GM12878 (cell line): ENCODE data around the gene C3orf22. TPM values are rescaled to one million over a fixed set of nuclear protein-coding genes. Genes with fewer than 3 reads are reported as not detected.

Source experiments
- ATAC-seq: fragments of 200-7000 bp; cut with Tn5 transposase; 3 replicates; pipeline ENCODE4 v1.9.1; 2020; ENCODE audit warnings: mild to moderate bottlenecking, moderate library complexity
- BruUV-seq: library from RNA; stranded (reverse); fragments of 400-500 nt; replicated peaks from 2 replicates; lab custom pipeline; 2021; lab: Mats Ljungman, UMichigan
- CTCF ChIA-PET: fragments of 300-600 bp; sonication (Branson Sonifier 250); formaldehyde crosslinking; extraction: SDS; loops from one replicate; lab custom pipeline; 2021; ENCODE audit warnings: inconsistent platforms; lab: Yijun Ruan, JAX
- POLR2A ChIA-PET: fragments of 350-600 bp; formaldehyde crosslinking; extraction: SDS; loops from one replicate; lab custom pipeline; 2021; ENCODE audit warnings: inconsistent platforms; lab: Charles Lee
- RAD21 ChIA-PET: fragments of 300-600 bp; sonication (Branson Sonifier 250); formaldehyde crosslinking; loops from one replicate; lab custom pipeline; 2023; ENCODE audit warnings: antibody characterized with exemption; ENCODE audit not compliant: unreplicated experiment; lab: Charles Lee
- SMC1A ChIA-PET: fragments of 300-600 bp; sonication (Branson Sonifier 250); formaldehyde crosslinking; loops from one replicate; lab custom pipeline; 2023; ENCODE audit not compliant: unreplicated experiment, uncharacterized antibody; lab: Charles Lee
- DNase-seq: peaks from one replicate; pipeline ENCODE4 v3.0.0-alpha.2; 2011; ENCODE audit warnings: low read depth, low spot score
- FAIRE-seq: peaks from 3 replicates; lab custom pipeline; 2011; peaks lifted over from hg19 to GRCh38; lab: Jason Lieb, UNC
- H2AFZ ChIP-seq: 2 replicates; pipeline ENCODE4 v1.6.0; 2011; ENCODE audit warnings: low read depth, low read length, control low read depth; ENCODE audit not compliant: control insufficient read depth
- H3K27ac ChIP-seq: 2 replicates; pipeline ENCODE4 v1.5.1; 2011; ENCODE audit warnings: control low read depth; ENCODE audit not compliant: control insufficient read depth, insufficient read depth
- H3K27me3 ChIP-seq, 2 experiments: replicated peaks in 1 of 2; 2 replicates each; pipeline versions ENCODE4 v1.6.0 to v1.6.1; 2011; ENCODE audit warnings: low read length in 1 of 2; ENCODE audit not compliant: control insufficient read depth in 2 of 2, insufficient read depth in 2 of 2
- H3K36me3 ChIP-seq, 2 experiments: 2 replicates each; pipeline ENCODE4 v1.5.1; 2011; ENCODE audit warnings: low read length in 1 of 2; ENCODE audit not compliant: control insufficient read depth in 2 of 2, insufficient read depth in 2 of 2
- H3K4me1 ChIP-seq: 2 replicates; pipeline ENCODE4 v1.6.1; 2011; ENCODE audit warnings: mild to moderate bottlenecking, low read length, moderate library complexity, mixed read lengths; ENCODE audit not compliant: control insufficient read depth, insufficient read depth
- H3K4me2 ChIP-seq: 2 replicates; pipeline ENCODE4 v1.6.0; 2011; ENCODE audit warnings: control low read depth; ENCODE audit not compliant: control insufficient read depth, insufficient read depth
- H3K4me3 ChIP-seq: fragments of 200-600 bp; sonication (generic); 2 replicates; pipeline ENCODE4 v1.5.1; 2016
- H3K79me2 ChIP-seq: 2 replicates; pipeline ENCODE4 v1.6.0; 2011; ENCODE audit warnings: low read length; ENCODE audit not compliant: control insufficient read depth, insufficient read depth
- H3K9ac ChIP-seq: 2 replicates; pipeline ENCODE4 v1.8.0; 2011; ENCODE audit warnings: low read length, control low read depth, mixed read lengths; ENCODE audit not compliant: control insufficient read depth, insufficient read depth
- H3K9me3 ChIP-seq: replicated peaks from 3 replicates; pipeline ENCODE4 v1.5.1; 2011; ENCODE audit warnings: mild to moderate bottlenecking, low read length; ENCODE audit not compliant: control insufficient read depth, insufficient read depth
- H4K20me1 ChIP-seq: 2 replicates; pipeline ENCODE4 v1.6.0; 2011; ENCODE audit not compliant: control insufficient read depth, insufficient read depth
- CHD1 ChIP-seq: IDR thresholded peaks from 2 replicates; pipeline ENCODE4 v1.6.1; 2012; ENCODE audit warnings: low read depth, low read length, improper control_type of control experiment
- CHD2 ChIP-seq: IDR thresholded peaks from 2 replicates; pipeline ENCODE4 v1.6.1; 2011; ENCODE audit warnings: low read depth, low read length, improper control_type of control experiment, borderline replicate concordance
- CREB1 ChIP-seq: IDR thresholded peaks from 2 replicates; pipeline ENCODE4 v1.6.1; 2012; ENCODE audit warnings: low read depth, mild to moderate bottlenecking, inconsistent platforms
- EP300 ChIP-seq, 2 experiments: fragments of 150-350 bp in 1 of 2; IDR thresholded peaks; 2 replicates each; pipeline ENCODE4 v1.6.1; 2011 to 2012; ENCODE audit warnings: low read depth in 2 of 2, low read length in 2 of 2, borderline replicate concordance in 1 of 2, improper control_type of control experiment in 1 of 2, inconsistent platforms in 1 of 2; ENCODE audit not compliant: control insufficient read depth in 1 of 2
- ESRRA ChIP-seq: IDR thresholded peaks from 2 replicates; pipeline ENCODE4 v1.6.1; 2012; ENCODE audit warnings: mild to moderate bottlenecking, low read length, improper control_type of control experiment
- ETV6 ChIP-seq, 2 experiments: fragments of 450-650 bp in 1 of 2; IDR thresholded peaks in 1 of 2; conservative IDR thresholded peaks in 1 of 2; 2 replicates each; pipeline ENCODE4 v1.6.1; 2014; ENCODE audit warnings: antibody characterized with exemption in 1 of 2, borderline replicate concordance in 1 of 2, low read depth in 1 of 2, mild to moderate bottlenecking in 1 of 2, moderate library complexity in 1 of 2
- HDAC6 ChIP-seq: fragments of 200-600 bp; sonication (generic); IDR thresholded peaks from one replicate; pipeline ENCODE4 v1.8.0; 2017; ENCODE audit warnings: antibody characterized with exemption; ENCODE audit not compliant: unreplicated experiment
- IKZF1 ChIP-seq: fragments of 450-650 bp; conservative IDR thresholded peaks from 2 replicates; pipeline ENCODE4 v1.6.1; 2017; ENCODE audit warnings: antibody characterized with exemption, mild to moderate bottlenecking
- KAT2A ChIP-seq: conservative IDR thresholded peaks from 2 replicates; pipeline ENCODE4 v1.6.1; 2011; ENCODE audit warnings: low read depth, low read length; ENCODE audit not compliant: control insufficient read depth
- NFYA ChIP-seq: IDR thresholded peaks from 2 replicates; pipeline ENCODE4 v1.6.1; 2011; ENCODE audit warnings: low read depth, mild to moderate bottlenecking, low read length, improper control_type of control experiment, borderline replicate concordance
- NR2F1 ChIP-seq: fragments of 450-650 bp; conservative IDR thresholded peaks from 2 replicates; pipeline ENCODE4 v1.6.1; 2017; ENCODE audit warnings: mild to moderate bottlenecking
- NRF1 ChIP-seq: conservative IDR thresholded peaks from 2 replicates; pipeline ENCODE4 v1.6.1; 2011; ENCODE audit warnings: mild to moderate bottlenecking, low read depth, low read length, improper control_type of control experiment
- RFX5 ChIP-seq: IDR thresholded peaks from 2 replicates; pipeline ENCODE4 v1.6.1; 2011; ENCODE audit warnings: low read depth, low read length, improper control_type of control experiment
- SPI1 ChIP-seq: IDR thresholded peaks from 2 replicates; pipeline ENCODE4 v1.6.1; 2011; ENCODE audit warnings: low read depth, mild to moderate bottlenecking, low read length, moderate library complexity, borderline replicate concordance; ENCODE audit not compliant: insufficient read depth
- STAT3 ChIP-seq: IDR thresholded peaks from 2 replicates; pipeline ENCODE4 v1.6.1; 2011; ENCODE audit warnings: low read depth, low read length, improper control_type of control experiment
- SUPT20H ChIP-seq: IDR thresholded peaks from 2 replicates; pipeline ENCODE4 v1.6.1; 2011; ENCODE audit warnings: low read depth, mild to moderate bottlenecking, low read length, moderate library complexity, borderline replicate concordance; ENCODE audit not compliant: control insufficient read depth
- TCF3 ChIP-seq: IDR thresholded peaks from 2 replicates; pipeline ENCODE4 v1.6.1; 2012; ENCODE audit warnings: low read depth, mild to moderate bottlenecking, low read length, borderline replicate concordance; ENCODE audit not compliant: insufficient read depth
- ZNF217 ChIP-seq: fragments of 450-650 bp; IDR thresholded peaks from 2 replicates; pipeline ENCODE4 v1.6.1; 2017; ENCODE audit warnings: antibody characterized with exemption, mild to moderate bottlenecking
- ZNF592 ChIP-seq: fragments of 450-650 bp; IDR thresholded peaks from 2 replicates; pipeline ENCODE4 v1.6.1; 2017; ENCODE audit warnings: mild to moderate bottlenecking, moderate library complexity
- whole genome bisulfite sequencing: methylation state at CpG from one replicate; pipeline ENCODE4 v1.1.6; 2016; ENCODE audit warnings: low lambda C conversion rate; ENCODE audit not compliant: insufficient replicate concordance, insufficient coverage; ENCODE audit errors: missing lambda C conversion rate; 5-methylcytosine and 5-hydroxymethylcytosine counted together
- in situ Hi-C: fragments of 300-500 bp; cut with MboI; formaldehyde crosslinking; loops from 9 replicates; pipeline ENCODE4 v1.14.3; 2018; ENCODE audit warnings: mixed read lengths
- intact Hi-C: fragments of 100-400 bp; cut with micrococcal nuclease; formaldehyde crosslinking; loops from one replicate; pipeline ENCODE4 v1.14.2; 2022; ENCODE audit not compliant: unreplicated experiment
- polyA plus RNA-seq, 11 experiments: library from polyadenylated mRNA; depleted of rRNA in 4 of 11; unstranded in 6 of 11; stranded (reverse) in 5 of 11; fragments of >200 nt; fragmentation: Nextera tagmentation in 4 of 11; fragmentation: Illumina TruSeq in 1 of 11; extraction: Ambion mirVana in 4 of 11; extraction: Trizol in 1 of 11; gene quantifications; 1 replicate in 1 of 11; 2 replicates in 10 of 11; pipeline versions ENCODE4 v1.2.1 to v1.2.3, GENCODE V29; 2011 to 2016; ENCODE audit warnings: inconsistent platforms in 2 of 11, missing spikeins in 2 of 11, low read depth in 1 of 11
- total RNA-seq, 4 experiments: library from RNA; depleted of rRNA in 3 of 4; stranded (reverse); fragments of >200 nt in 3 of 4; fragmentation: Illumina TruSeq in 1 of 4; extraction: Trizol in 1 of 4; gene quantifications; 2 replicates each; pipeline versions ENCODE4 v1.2.1 to v1.2.3, GENCODE V29; 2013 to 2021

C3orf22 gene
- total and polyA plus RNA-seq, 10 of the 15 experiments (the other 5 are each of a cell fraction or from before 2014, with no cell fraction given): not detected

- TF ChIP-seq SUPT20H (no peak), NFYA (no peak), ESRRA (no peak)
These were observed 5.2 kb downstream of the C3orf22 start (continued) for GRCh38 chr3:126553284-126554084.

- 26% methylated on average over 14 of the region's 14 CpGs for WGBS
- Histone ChIP-seq H3K4me2 (no peak overlapping the region), H3K4me3 (no peak overlapping the region), H4K20me1 (no peaks in the 10 kb centered on the region), H2AFZ (no peak overlapping the region), H3K27ac (no peak overlapping the region), H3K9me3 (no peaks in the 10 kb centered on the region), H3K79me2 (no peaks in the 10 kb centered on the region), H3K27me3 (peaks cover 0 to 2% of the 10 kb centered on the region in 2 experiments; a peak in 1 of 4 replicates), H3K4me1 (no peaks in the 10 kb centered on the region), H3K9ac (no peak overlapping the region), H3K36me3 (no peaks in the 10 kb centered on the region)
- ChIA-PET SMC1A (no interaction called here), POLR2A (no interaction called here), CTCF (no interaction called here), RAD21 (no interaction called here)
- ATAC-seq (no peak), DNase-seq (no peak), FAIRE-seq (no peak)
- BruUV-seq: no TSS peak
- in situ Hi-C loops (no loop called here), intact Hi-C loops (no loop called here)
- no peak for TF ChIP-seq ETV6 (conservative IDR thresholded peaks at IDR 0.05 in 1 of 2, IDR thresholded peaks at IDR 0.05 in 1 of 2; ENCODE audit: borderline replicate concordance in 1 of 2, low read depth in 1 of 2)
- TF ChIP-seq KAT2A: no peak
- TF ChIP-seq EP300 (IDR thresholded peaks at IDR 0.05; ENCODE audit: borderline replicate concordance in 1 of 2, control insufficient read depth in 1 of 2, low read depth in 2 of 2, low read length in 2 of 2): no peak
- TF ChIP-seq NR2F1: no peak
- no peak for TF ChIP-seq HDAC6
- no peak for TF ChIP-seq CHD2
- no peak for TF ChIP-seq CHD1
- TF ChIP-seq CREB1: no peak
- no peak for TF ChIP-seq ZNF217
- no peak for TF ChIP-seq IKZF1
- no peak for TF ChIP-seq RFX5
- no peak for TF ChIP-seq NRF1
- TF ChIP-seq TCF3: no peak
- no peak for TF ChIP-seq STAT3
- TF ChIP-seq ZNF592: no peak
- no peak for TF ChIP-seq SPI1
These were observed 5.9 kb downstream of the C3orf22 start for GRCh38 chr3:126552688-126553283.
